SK-MEL-5 (cell line): ENCODE measurements around the gene LRRC38. TPM values are rescaled to one million over a fixed set of nuclear protein-coding genes. Genes with fewer than 3 reads are reported as not detected.
"Not testable (repeated sequence)": the region's sequence is repeated elsewhere in the genome, so short reads cannot be mapped to it uniquely, and the experiment has no call there.

Source experiments
- DNase-seq: peaks from one replicate; pipeline ENCODE4 v3.0.0-alpha.2; 2016; ENCODE audit warnings: low read depth, low spot score
- in situ Hi-C: cut with HindIII; loops from 2 replicates; pipeline ENCODE4 v1.10.0; 2016; ENCODE audit warnings: low sequenced_read_pairs, high pct_unique_total_duplicates, low pct_unique_long_range_greater_than_20kb
- total RNA-seq: library from RNA; depleted of rRNA; stranded (reverse); fragments of >200 nt; shearing (Covaris generic); gene quantifications from 2 replicates; pipeline ENCODE4 v1.2.3, GENCODE V29; 2014

LRRC38 gene
- total RNA-seq, 1 experiment from 2014 or later, result not detected

DNA sequence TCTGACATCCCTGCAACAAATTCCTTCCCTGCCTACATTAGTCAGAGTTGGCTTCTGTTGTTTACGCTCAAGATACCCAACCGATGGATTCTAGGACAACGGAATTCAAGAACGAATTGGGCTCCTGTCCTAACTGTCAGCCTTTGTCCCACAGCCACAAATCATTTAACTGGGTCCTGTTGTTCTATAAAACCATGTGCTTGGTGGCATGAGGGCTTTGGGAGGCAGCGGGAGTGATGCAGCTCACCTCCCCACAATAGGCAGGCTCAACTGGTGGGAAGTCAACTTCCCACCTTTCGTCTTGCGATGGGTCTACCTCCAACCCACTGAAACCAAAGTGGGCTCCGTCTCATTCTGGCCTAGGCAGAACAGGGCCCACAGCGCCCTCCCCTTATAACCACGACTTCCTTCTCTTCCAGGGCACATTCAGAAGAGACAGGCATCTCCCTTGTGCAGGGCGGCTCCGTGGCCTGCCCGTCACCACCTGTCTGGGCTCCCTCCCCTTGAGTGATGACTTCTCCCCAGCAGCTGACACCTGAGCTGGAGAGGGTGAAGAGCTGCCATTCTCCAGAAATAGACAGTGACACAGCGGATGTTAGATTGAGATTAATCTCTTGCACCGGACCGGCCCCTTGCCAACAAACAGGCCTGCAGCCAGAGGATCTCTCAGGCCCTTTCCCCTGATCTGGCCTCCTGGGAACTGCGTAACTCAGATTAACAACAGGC, 26.5 kb downstream of the LRRC38 start:
- in situ Hi-C loops, result no loop called here
- DNase-seq, result no peak

- in situ Hi-C loops, result no loop called here
Observed at GRCh38 chr1:13483946-13484345, 29.9 kb downstream of the LRRC38 start.

GRCh38 chr1:13482600-13482999, 31.2 kb downstream of the LRRC38 start:
- DNase-seq, result no peak
- in situ Hi-C loops, result no loop called here

More at GRCh38 chr1:13483946-13484345, 29.9 kb downstream of the LRRC38 start:
- DNase-seq, result no peak

DNA sequence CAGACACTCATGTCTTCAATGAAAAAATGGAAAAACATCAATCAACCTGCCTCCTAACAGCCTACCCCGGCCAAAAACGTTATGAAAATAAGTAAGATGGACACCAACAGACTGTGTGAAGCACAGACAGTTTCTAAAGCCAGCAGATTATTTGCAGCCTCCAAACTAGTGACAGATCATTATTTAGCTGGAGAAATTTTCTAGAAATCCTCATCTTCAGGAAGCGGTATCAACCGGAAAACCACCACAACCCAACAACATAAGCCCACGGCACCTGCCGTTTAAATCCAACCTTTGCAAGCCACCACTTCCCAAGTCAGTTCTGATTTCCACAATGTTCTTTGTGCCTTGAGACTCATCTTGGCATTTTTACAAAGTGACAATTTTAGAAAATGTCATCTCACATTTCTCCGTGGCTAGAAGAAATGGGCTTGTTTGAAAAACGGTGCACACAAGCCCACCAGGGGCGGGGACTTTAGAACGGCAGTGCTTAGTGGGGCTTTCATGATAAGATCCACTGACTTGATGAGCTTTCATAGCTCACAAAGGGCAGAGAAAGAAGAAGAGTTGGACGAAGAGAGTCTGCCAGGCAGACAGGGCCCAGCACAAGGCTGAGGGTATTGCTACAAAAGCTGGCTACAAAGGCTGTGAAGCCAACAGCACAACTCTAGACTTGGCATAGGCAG, 34.5 kb downstream of the LRRC38 start:
- in situ Hi-C loops, result no loop called here
- DNase-seq, result no peak

DNA sequence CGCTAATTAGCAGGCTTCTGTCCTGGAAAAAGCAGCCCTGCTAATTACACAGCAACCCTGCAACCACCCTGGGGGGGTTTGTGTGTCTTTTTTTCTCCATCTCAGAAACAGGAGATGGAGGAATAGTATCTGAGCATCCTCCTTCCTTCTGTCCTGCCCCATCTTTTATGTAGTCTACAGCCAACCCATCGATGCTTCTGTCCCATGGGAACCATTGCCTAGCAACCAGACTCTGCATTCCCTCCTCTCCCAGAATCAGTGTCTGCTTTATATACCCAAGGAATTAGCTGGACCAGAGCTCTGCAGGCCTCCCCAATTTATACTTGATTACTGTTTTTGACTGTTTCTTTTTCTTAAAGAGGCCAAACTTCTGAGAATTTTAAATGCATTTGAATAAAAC, 35.1 kb downstream of the LRRC38 start:
- in situ Hi-C loops, result no loop called here
- DNase-seq, result no peak

DNA sequence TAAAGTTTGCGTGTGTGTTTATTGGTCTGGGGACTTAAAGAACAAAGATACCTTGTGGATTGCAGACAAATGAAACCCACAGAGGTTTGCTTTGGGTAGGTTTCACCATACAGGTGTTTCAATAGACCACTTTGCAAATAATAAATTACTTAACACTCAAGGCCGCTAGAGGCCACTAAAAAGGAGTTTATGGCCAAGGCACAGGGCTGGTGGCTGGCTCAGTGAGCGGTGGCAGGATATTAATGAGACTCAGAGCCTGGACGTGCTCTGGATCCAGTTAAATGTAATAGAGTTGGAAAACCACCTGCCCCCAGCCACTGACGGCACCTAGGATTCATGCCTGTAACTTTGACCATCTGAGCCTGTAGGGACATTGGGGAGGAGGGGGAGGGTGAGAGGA, 44.5 kb downstream of the LRRC38 start:
- in situ Hi-C loops, result no loop called here
- DNase-seq, result peak; percentile 26

DNA sequence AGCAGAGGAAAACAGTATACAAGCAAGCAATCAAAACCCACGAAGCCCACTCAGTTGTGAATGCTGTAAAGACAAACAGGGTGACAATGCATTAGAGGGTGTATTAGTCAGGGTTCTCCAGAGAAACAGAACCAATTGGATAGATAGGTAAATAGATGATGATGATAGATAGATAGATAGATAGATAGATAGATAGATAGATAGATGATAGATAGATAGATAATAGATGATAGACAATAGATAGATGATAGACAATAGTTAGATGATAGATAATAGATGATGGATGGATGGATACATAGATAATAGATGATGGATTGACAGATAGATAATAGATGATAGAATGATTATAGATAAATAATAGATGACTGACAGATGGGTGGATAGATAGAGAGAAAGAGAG, 48.3 kb downstream of the LRRC38 start:
- DNase-seq, result no peak
- in situ Hi-C loops, result no loop called here

- in situ Hi-C loops, result no loop called here
- no peak for DNase-seq
Observed at GRCh38 chr1:13462682-13463081, 51.1 kb downstream of the LRRC38 start.

DNA sequence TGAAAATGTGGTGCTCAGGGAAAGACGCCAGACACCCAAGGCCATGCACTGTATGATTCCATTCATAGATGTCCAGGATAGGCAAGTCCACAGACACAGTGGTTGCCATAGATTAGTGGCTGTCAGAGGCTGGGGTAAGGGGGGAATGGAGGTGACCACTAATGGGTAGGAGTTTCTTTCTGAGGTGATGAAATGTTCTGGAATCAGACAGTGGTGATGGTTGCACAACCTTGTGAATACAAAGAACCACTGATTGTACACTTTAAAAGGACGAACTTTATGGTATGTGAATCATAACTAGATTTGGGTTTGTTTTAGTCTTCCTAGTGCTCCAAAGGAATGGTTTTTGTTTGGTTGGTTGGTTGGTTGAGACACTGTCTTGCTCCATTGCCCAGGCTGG, 51.8 kb downstream of the LRRC38 start:
- DNase-seq, result peak; percentile 8
- in situ Hi-C loops, result no loop called here

GRCh38 chr1:13456904-13457532, 56.8 kb downstream of the LRRC38 start:
- in situ Hi-C loops, result no loop called here
- DNase-seq, result no peak

DNA sequence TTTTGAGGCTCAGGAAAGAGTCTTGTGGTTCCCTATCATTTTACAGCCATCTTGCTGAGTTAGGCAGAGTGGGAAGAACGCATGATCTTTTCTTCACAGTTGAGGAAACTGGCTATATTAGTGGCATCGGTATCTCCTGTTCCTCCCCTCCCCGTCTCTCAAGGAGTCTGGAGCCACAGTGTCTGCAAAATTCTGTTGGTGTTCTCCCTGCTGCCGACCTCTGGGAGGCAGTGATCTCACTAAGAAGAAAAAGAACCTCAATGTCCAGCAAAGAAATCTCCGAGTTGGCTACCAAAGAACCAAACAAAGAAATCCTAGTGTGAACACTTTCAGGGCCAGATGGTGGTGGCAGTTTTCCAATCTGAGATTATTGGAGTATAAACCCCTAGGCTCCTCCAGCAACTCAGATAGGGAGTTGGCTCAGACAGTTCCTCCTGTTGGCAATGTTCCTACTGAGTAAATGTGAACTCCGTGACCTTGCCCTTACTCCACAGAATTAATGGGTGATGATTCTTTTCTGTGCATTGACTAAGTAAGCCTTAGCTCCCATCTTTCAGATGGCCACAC, 62.3 kb downstream of the LRRC38 start:
- peak; percentile 20 for DNase-seq
- in situ Hi-C loops, result no loop called here

- in situ Hi-C loops, result no loop called here
- DNase-seq, result no peak
Observed at GRCh38 chr1:13450204-13450603, 63.6 kb downstream of the LRRC38 start.

DNA sequence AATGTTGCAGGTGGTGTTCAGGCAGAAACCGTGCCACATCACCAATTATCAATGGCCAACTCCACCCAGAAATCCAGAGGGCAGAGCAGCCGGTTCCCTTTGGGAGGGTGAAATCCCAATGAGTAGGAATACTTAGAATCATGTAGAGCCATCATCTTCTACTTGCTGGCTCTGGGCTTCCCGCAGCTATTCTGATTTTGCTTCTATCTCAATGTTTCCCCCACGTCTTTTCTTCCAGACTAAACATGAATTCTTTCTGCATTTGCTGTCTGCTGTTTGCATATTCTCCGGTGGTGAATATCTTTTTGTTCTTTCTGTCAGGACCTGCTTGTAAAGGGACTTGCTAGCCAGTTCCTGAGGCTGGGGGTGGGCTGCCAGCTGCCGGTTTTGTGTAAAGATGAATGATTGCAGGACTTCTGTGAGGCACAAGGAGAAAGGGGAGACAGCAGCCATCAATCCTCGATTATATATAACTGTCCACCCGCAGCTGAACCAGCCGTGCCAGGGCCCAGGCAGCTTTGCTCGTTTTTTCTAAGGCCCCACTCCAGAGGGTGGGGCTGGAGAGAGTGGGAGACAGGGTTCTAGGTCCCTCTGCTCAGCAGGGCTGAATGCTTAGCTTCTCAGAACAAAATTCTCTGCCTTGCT, 70.3 kb downstream of the LRRC38 start:
- in situ Hi-C loops, result no loop called here
- DNase-seq, result no peak

DNA sequence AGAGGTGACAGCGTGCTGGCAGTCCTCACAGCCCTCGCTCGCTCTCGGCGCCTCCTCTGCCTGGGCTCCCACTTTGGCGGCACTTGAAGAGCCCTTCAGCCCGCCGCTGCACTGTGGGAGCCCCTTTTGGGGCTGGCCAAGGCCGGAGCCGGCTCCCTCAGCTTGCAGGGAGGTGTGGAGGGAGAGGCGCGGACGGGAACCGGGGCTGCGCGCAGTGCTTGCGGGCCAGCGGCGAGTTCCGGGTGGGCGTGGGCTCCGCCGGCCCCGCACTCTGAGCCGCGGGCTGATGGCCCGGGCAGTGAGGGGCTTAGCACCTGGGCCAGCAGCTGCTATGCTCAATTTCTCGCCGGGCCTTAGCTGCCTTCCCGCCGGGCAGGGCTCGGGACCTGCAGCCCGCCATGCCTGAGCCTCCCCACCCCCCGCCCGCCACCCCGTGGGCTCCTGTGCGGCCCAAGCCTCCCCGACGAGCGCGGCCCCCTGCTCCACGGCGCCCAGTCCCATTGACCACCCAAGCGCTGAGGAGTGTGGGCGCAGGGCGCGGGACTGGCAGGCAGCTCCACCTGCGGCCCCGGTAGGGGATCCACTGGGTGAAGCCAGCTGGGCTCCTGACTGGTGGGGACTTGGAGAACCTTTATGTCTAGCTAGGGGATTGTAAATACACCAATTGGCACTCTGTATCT, 74.6 kb downstream of the LRRC38 start:
- DNase-seq, in situ Hi-C loops: not testable (repeated sequence)

GRCh38 chr1:13435458-13435857, 78.3 kb downstream of the LRRC38 start:
- in situ Hi-C loops, result no loop called here
- DNase-seq, result no peak

DNA sequence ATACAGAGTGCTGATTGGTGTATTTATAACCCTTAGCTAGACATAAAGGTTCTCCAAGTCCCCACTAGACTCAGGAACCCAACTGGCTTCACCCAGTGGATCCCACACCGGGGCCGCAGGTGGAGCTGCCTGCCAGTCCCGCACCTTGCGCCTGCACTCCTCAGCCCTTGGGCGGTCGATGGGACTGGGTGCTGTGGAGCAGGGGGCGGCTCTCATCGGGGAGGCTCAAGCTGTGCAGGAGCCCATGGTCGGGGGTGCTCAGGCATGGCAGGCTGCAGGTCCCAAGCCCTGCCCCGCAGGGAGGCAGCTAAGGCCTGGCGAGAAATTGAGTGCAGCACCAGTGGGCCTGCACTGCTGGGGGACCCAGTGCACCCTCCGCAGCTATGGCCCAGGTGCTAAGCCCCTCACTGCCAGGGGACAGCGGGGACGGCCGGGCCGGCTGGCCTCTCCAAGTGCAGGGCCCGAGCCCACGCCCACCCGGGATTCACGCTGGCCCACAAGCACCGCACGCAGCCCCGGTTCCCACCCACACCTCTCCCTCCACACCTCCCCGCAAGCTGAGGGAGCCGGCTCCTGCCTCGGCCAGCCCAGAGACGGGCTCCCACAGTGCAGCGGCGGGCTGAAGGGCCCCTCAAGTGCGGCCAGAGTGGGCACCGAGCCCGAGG, 80.0 kb downstream of the LRRC38 start:
- DNase-seq, in situ Hi-C loops: not testable (repeated sequence)

DNA sequence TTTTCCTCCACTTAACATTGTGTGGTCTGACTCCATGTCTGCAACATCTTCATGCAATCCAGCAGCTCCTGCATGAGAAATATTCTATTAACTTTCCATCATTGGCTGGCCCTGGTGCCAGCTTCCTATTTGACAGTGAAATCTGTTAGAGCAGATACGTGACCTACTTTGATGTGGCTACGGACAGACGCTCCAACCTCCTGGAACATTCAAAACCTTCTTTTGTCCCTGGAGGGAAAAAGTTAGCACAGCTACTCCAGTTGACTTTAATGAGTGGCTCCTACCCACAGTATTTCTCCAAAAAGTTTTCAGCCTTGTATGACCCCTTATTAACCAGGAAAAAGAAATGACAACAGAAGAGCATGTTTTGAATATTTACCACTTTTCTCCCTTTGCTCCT, 81.6 kb downstream of the LRRC38 start:
- in situ Hi-C loops, result no loop called here
- DNase-seq, result no peak
